Stimulated activated CD4-positive, alpha-beta T cell treated with anti-CD3 and anti-CD28 coated beads, Interleukin-2, amount 100 ng/mL, for 4 hours (primary cell): ENCODE results near the gene PGLYRP4.

Experiments
- DNase-seq: peaks from one replicate; pipeline ENCODE4 v3.0.0-alpha.2; 2020; ENCODE audit warnings: low read depth

Gene PGLYRP4

GRCh38 chr1:153375511-153375910, 26.9 kb upstream of the PGLYRP4 start, which contains the start of gene S100A12:
Gene S100A12 (minus strand): TSS chr1:153375621. CDS start chr1:153374592, 1,029 bp downstream.
- no peak for DNase-seq

- no peak for DNase-seq
Measured at GRCh38 chr1:153374071-153374470, 25.4 kb upstream of the PGLYRP4 start.

- no peak for DNase-seq
Measured at GRCh38 chr1:153372571-153372970, 23.9 kb upstream of the PGLYRP4 start.

GRCh38 chr1:153371231-153371630, 22.6 kb upstream of the PGLYRP4 start:
- no peak for DNase-seq

- no peak for DNase-seq
Measured at GRCh38 chr1:153370146-153370545, 21.5 kb upstream of the PGLYRP4 start.

- DNase-seq = no peak
Measured at GRCh38 chr1:153368495-153368894, 19.9 kb upstream of the PGLYRP4 start.

- no peak for DNase-seq
Measured at GRCh38 chr1:153367090-153367489, 18.4 kb upstream of the PGLYRP4 start.

GRCh38 chr1:153366261-153366660, 17.6 kb upstream of the PGLYRP4 start:
- no peak for DNase-seq

GRCh38 chr1:153365696-153366095, 17.1 kb upstream of the PGLYRP4 start:
- DNase-seq = no peak

- DNase-seq = no peak
Measured at GRCh38 chr1:153364766-153365666, 16.4 kb upstream of the PGLYRP4 start.

GRCh38 chr1:153364156-153364555, 15.5 kb upstream of the PGLYRP4 start:
- no peak for DNase-seq

GRCh38 chr1:153363641-153364040, 15.0 kb upstream of the PGLYRP4 start:
- DNase-seq = no peak

- no peak for DNase-seq
Measured at GRCh38 chr1:153362187-153362775, 13.6 kb upstream of the PGLYRP4 start.

GRCh38 chr1:153361480-153362109, 13.0 kb upstream of the PGLYRP4 start:
- DNase-seq = no peak

GRCh38 chr1:153360592-153361479, 12.2 kb upstream of the PGLYRP4 start:
- no peak for DNase-seq

- no peak for DNase-seq
Measured at GRCh38 chr1:153360190-153360589, 11.5 kb upstream of the PGLYRP4 start.

GRCh38 chr1:153359241-153359640, 10.6 kb upstream of the PGLYRP4 start:
- DNase-seq = no peak

GRCh38 chr1:153358691-153358975, 10.0 kb upstream of the PGLYRP4 start:
- DNase-seq = no peak

- no peak for DNase-seq
Measured at GRCh38 chr1:153357853-153358690, 9.4 kb upstream of the PGLYRP4 start, which contains the start of gene S100A9. Gene S100A9 (plus strand): TSS chr1:153357854. CDS start chr1:153358284, 430 bp downstream.

- DNase-seq = no peak
Measured at GRCh38 chr1:153357076-153357852, 8.6 kb upstream of the PGLYRP4 start.
